Tibial nerve (tissue), 4 donors: Measurements from ENCODE around the gene PCDHGB4. TPM values are rescaled to one million over a fixed set of nuclear protein-coding genes. Genes with fewer than 3 reads are reported as not detected.
A peak's percentile ranks its signal among the peaks of the same experiment; 100 is the strongest.

Experiments
- DNase-seq, 2 donors: peaks; one replicate each; pipeline ENCODE4 v3.0.0-alpha.2; 2019; ENCODE audit warnings: low spot score in 2 of 2
- H3K27ac ChIP-seq, 4 donors: fragments of 200-600 bp; sonication (generic) in 3 of 4; one replicate each; pipeline ENCODE4 v1.5.1; 2017 to 2019; ENCODE audit warnings: mild to moderate bottlenecking in 1 of 4
- H3K27me3 ChIP-seq, 2 donors: fragments of 200-600 bp; sonication (generic) in 1 of 2; one replicate each; pipeline versions ENCODE4 v1.5.1 to v1.6.0; 2017 to 2019
- H3K36me3 ChIP-seq, 3 donors: fragments of 200-600 bp; sonication (generic); one replicate each; pipeline ENCODE4 v1.5.1; 2018 to 2019
- H3K4me1 ChIP-seq, 4 donors: fragments of 200-600 bp; sonication (generic) in 3 of 4; one replicate each; pipeline ENCODE4 v1.5.1; 2017 to 2019
- H3K4me3 ChIP-seq, 4 donors: fragments of 200-600 bp; sonication (generic) in 3 of 4; one replicate each; pipeline ENCODE4 v1.5.1; 2017 to 2019; ENCODE audit warnings: mild to moderate bottlenecking in 1 of 4, moderate library complexity in 1 of 4
- H3K9me3 ChIP-seq, 4 donors: fragments of 200-600 bp; sonication (generic) in 3 of 4; one replicate each; pipeline ENCODE4 v1.5.1; 2017 to 2019
- EP300 ChIP-seq, 2 donors: sonication (generic); formaldehyde crosslinking; IDR thresholded peaks; one replicate each; pipeline ENCODE4 v1.6.1; 2017; ENCODE audit warnings: antibody characterized with exemption in 2 of 2, mild to moderate bottlenecking in 1 of 2
- POLR2A ChIP-seq, 2 donors: fragments of 450-650 bp; IDR thresholded peaks; one replicate each; pipeline ENCODE4 v1.6.1; 2017; ENCODE audit warnings: antibody characterized with exemption in 2 of 2, mild to moderate bottlenecking in 2 of 2, moderate library complexity in 2 of 2
- WGBS, 2 donors: methylation state at CpG; one replicate each; pipeline ENCODE4 v1.1.5; 2018; 5-methylcytosine and 5-hydroxymethylcytosine counted together
- total RNA-seq, 4 donors: library from RNA; depleted of rRNA; stranded (reverse); fragments of >200 nt; gene quantifications; one replicate each; pipeline ENCODE4 v1.1.0, GENCODE V29; 2016
- TF ChIP-seq, protein P1 (sequence below), 5 experiments: fragments of 200-600 bp in 3 of 5; fragments of 450-650 bp in 2 of 5; sonication (generic) in 3 of 5; IDR thresholded peaks; one replicate each; pipeline ENCODE4 v1.5.1; 2016 to 2019; ENCODE audit warnings: antibody characterized with exemption in 5 of 5, mild to moderate bottlenecking in 3 of 5, moderate library complexity in 2 of 5

PCDHGB4 gene
- total RNA-seq, 4 donors from 2014 or later, result 9.3 to 12.3 (median 11.1) TPM

DNA sequence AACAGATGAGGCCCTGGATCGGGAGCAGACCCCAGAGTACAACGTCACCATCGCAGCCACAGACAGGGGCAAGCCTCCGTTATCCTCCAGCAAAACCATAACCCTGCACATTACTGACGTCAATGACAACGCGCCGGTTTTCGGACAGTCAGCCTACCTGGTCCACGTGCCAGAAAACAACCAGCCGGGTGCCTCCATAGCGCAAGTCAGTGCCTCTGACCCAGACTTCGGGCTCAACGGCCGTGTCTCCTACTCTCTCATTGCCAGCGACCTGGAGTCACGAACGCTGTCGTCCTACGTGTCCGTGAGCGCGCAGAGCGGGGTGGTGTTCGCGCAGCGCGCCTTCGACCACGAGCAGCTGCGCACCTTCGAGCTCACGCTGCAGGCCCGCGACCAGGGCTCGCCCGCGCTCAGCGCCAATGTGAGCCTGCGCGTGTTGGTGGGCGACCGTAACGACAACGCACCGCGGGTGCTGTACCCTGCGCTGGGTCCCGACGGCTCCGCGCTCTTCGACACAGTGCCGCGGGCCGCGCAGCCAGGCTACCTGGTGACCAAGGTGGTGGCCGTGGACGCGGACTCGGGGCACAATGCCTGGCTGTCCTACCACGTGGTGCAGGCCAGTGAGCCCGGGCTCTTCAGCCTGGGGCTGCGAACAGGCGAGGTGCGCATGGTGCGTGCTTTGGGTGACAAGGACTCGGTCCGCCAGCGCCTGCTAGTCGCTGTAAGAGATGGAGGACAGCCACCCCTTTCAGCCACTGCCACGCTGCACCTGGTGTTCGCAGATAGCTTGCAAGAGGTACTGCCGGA, 31.8 kb downstream of the PCDHGB4 start:
- WGBS, 2 donors, result 34 to 46% methylated on average over 32 to 34 of the region's 74 CpGs

DNA sequence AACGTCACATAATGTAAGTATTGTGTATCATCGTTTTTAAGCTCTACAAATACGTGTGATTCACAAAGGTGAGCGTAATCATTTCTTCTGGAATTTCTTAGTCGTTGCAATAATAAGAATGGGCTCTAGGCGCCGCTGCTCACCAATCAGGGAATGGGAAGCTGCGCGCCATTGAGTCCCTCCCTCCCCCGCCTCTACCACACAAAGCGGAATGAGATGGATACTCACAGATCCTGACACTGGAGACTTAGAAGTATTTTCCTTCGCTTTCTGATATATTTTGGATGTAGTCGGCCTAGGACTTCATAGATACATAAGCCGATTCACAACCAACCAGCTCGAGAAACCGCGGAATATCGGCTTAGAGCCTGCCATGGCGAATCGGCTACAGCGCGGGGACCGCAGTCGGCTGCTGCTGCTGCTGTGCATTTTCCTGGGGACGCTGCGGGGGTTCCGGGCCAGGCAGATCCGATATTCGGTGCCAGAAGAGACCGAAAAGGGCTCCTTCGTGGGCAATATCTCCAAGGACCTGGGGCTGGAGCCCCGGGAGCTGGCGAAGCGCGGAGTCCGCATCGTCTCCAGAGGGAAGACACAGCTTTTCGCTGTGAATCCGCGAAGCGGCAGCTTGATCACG, 33.5 kb downstream of the PCDHGB4 start, which contains the start of gene PCDHGA11:
PCDHGA11 (plus strand) TSS at position 197 of the 634 bp plus-strand sequence; CDS start at position 374, 177 bp downstream.
- Histone ChIP-seq H3K9me3 (peaks cover 0 to 100% (median 54%) of the 10 kb centered on the region in 4 donors), H3K4me1 (peaks cover 0 to 20% (median 0%) of the 10 kb centered on the region in 4 donors), H3K27ac (no peak within 1 kb of the TSS), H3K36me3 (peaks cover 0 to 34% (median 0%) of the 10 kb centered on the region in 3 donors), H3K27me3 (no peaks in the 10 kb centered on the region), H3K4me3 (peak within 1 kb of the TSS in 2 of 4 donors; percentile 32 to 38)
- no peak for TF ChIP-seq POLR2A (IDR thresholded peaks at IDR 0.05)
- TF ChIP-seq, protein P1, sequence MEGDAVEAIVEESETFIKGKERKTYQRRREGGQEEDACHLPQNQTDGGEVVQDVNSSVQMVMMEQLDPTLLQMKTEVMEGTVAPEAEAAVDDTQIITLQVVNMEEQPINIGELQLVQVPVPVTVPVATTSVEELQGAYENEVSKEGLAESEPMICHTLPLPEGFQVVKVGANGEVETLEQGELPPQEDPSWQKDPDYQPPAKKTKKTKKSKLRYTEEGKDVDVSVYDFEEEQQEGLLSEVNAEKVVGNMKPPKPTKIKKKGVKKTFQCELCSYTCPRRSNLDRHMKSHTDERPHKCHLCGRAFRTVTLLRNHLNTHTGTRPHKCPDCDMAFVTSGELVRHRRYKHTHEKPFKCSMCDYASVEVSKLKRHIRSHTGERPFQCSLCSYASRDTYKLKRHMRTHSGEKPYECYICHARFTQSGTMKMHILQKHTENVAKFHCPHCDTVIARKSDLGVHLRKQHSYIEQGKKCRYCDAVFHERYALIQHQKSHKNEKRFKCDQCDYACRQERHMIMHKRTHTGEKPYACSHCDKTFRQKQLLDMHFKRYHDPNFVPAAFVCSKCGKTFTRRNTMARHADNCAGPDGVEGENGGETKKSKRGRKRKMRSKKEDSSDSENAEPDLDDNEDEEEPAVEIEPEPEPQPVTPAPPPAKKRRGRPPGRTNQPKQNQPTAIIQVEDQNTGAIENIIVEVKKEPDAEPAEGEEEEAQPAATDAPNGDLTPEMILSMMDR (IDR thresholded peaks at IDR 0.05), result peak in 3 of 5 experiments; percentile 15 to 34 (median 18)
- peak in 1 of 2 donors; percentile 53 for DNase-seq
- WGBS, 2 donors, result 12 to 17% methylated on average over 38 to 42 of the region's 42 CpGs

More for the DNA sequence above, 31.8 kb downstream of the PCDHGB4 start:
- H3K9me3 ChIP-seq, result peaks cover 0 to 100% (median 49%) of the 10 kb centered on the region in 4 donors
- TF ChIP-seq EP300 (IDR thresholded peaks at IDR 0.05) (no peak), POLR2A (IDR thresholded peaks at IDR 0.05) (no peak)
- TF ChIP-seq, protein P1 (IDR thresholded peaks at IDR 0.05), result no peak
- peaks cover 0 to 20% (median 0%) of the 10 kb centered on the region in 4 donors for H3K4me1 ChIP-seq
- DNase-seq, result no peak
- no peak overlapping the region for H3K4me3 ChIP-seq
- peaks cover 0 to 32% (median 0%) of the 10 kb centered on the region in 3 donors for H3K36me3 ChIP-seq
- no peak overlapping the region for H3K27ac ChIP-seq
- H3K27me3 ChIP-seq, result no peaks in the 10 kb centered on the region

DNA sequence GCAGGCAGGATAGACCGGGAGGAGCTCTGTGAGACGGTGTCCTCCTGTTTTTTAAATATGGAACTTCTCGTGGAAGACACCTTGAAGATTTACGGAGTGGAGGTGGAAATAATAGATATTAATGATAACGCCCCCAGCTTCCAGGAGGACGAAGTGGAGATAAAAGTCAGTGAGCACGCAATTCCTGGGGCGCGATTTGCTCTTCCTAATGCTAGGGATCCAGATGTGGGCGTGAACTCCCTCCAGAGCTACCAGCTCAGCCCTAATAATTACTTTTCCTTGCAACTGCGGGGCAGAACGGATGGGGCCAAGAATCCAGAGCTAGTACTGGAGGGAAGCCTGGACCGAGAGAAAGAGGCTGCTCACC, 34.0 kb downstream of the PCDHGB4 start:
- TF ChIP-seq, protein P1 (IDR thresholded peaks at IDR 0.05), result no peak
- TF ChIP-seq EP300 (IDR thresholded peaks at IDR 0.05) (no peak), POLR2A (IDR thresholded peaks at IDR 0.05) (no peak)
- WGBS, 2 donors, result 16 to 17% methylated on average over 13 of the region's 13 CpGs
- H3K27ac ChIP-seq, result no peak overlapping the region
- DNase-seq, result no peak
- peak overlapping the region in 2 of 4 donors; percentile 32 to 38 for H3K4me3 ChIP-seq
- peaks cover 0 to 100% (median 57%) of the 10 kb centered on the region in 4 donors for H3K9me3 ChIP-seq
- H3K27me3 ChIP-seq, result no peaks in the 10 kb centered on the region
- peaks cover 0 to 20% (median 0%) of the 10 kb centered on the region in 4 donors for H3K4me1 ChIP-seq
- peaks cover 0 to 39% (median 0%) of the 10 kb centered on the region in 3 donors for H3K36me3 ChIP-seq

DNA sequence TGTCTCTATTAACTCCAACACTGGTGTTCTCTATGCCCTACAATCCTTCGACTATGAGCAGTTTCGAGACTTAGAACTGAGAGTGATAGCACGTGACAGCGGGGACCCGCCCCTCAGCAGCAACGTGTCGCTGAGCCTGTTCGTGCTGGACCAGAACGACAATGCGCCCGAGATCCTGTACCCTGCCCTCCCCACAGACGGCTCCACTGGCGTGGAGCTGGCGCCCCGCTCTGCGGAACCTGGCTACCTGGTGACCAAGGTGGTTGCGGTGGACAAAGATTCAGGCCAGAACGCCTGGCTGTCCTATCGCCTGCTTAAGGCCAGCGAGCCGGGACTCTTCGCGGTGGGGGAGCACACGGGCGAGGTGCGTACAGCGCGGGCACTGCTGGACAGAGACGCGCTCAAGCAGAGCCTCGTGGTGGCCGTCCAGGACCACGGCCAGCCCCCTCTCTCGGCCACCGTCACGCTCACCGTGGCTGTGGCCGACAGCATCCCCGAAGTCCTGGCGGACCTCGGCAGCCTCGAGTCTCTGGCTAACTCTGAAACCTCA, 35.3 kb downstream of the PCDHGB4 start:
- peaks cover 0 to 50% (median 0%) of the 10 kb centered on the region in 3 donors for H3K36me3 ChIP-seq
- no peak overlapping the region for H3K4me3 ChIP-seq
- H3K27ac ChIP-seq, result no peak overlapping the region
- H3K27me3 ChIP-seq, result no peaks in the 10 kb centered on the region
- DNase-seq, result no peak
- peaks cover 6 to 100% (median 59%) of the 10 kb centered on the region in 4 donors for H3K9me3 ChIP-seq
- H3K4me1 ChIP-seq, result peaks cover 0 to 15% (median 0%) of the 10 kb centered on the region in 4 donors
- TF ChIP-seq POLR2A (IDR thresholded peaks at IDR 0.05) (no peak), EP300 (IDR thresholded peaks at IDR 0.05) (no peak)
- TF ChIP-seq, protein P1 (IDR thresholded peaks at IDR 0.05), result no peak
- 26 to 39% methylated on average over 24 to 28 of the region's 42 CpGs for WGBS, 2 donors
